MG63 (cell line): Measurements from ENCODE around the gene RNF111. TPM values are rescaled to one million over a fixed set of nuclear protein-coding genes. Genes with fewer than 3 reads are reported as not detected.
"Not testable (repeated sequence)": the region's sequence is repeated elsewhere in the genome, so short reads cannot be mapped to it uniquely, and the experiment has no call there.

ENCODE experiments used
- DNase-seq: peaks from one replicate; pipeline ENCODE4 v3.0.0-alpha.2; 2020
- H3K27me3 ChIP-seq: fragments of 250-450 bp; sonication (Bioruptor Pico); 2 replicates; pipeline ENCODE4 v1.5.1; 2020; ENCODE audit warnings: mild to moderate bottlenecking, moderate library complexity
- H3K36me3 ChIP-seq: fragments of 250-450 bp; sonication (Bioruptor Pico); 2 replicates; pipeline ENCODE4 v1.5.1; 2020; ENCODE audit warnings: mild to moderate bottlenecking, moderate library complexity
- H3K4me3 ChIP-seq: fragments of 250-450 bp; sonication (Bioruptor Pico); 2 replicates; pipeline ENCODE4 v1.5.1; 2020; ENCODE audit warnings: mild to moderate bottlenecking, moderate library complexity
- H3K9me3 ChIP-seq: fragments of 250-450 bp; sonication (Bioruptor Pico); 2 replicates; pipeline ENCODE4 v1.5.1; 2020; ENCODE audit warnings: mild to moderate bottlenecking, moderate library complexity
- total RNA-seq: library from RNA; depleted of rRNA; stranded (reverse); fragments of >200 nt; shearing (Covaris generic); gene quantifications from 2 replicates; pipeline ENCODE4 v1.2.3, GENCODE V29; 2014; ENCODE audit warnings: low replicate concordance

Gene RNF111
- total RNA-seq, 1 experiment from 2014 or later: 16.0 TPM

- DNase-seq: peak; percentile 53
Measured at GRCh38 chr15:58988006-58988785, 733 bp downstream of the RNF111 start.

DNA sequence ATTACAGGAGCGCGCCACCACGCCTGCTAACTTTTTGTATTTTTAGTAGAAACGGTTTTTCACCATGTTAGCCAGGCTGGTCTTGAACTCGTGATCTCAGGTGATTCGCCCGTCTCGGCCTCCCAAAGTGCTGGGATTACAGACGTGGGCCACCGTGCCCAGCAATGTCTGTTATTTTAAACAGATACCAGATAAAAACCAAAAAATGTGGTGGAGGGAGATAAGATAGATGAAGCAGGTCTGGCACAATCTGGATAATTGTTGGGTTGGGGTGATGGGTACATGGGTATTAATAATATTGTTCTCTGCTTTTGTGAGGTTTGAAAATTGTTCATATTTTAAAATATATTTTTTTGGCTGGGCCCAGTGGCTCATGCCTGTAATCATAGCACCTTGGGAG lies 4.7 kb downstream of the RNF111 start:
- H3K27me3 ChIP-seq: no peaks in the 10 kb centered on the region
- no peak overlapping the region for H3K4me3 ChIP-seq
- no peaks in the 10 kb centered on the region for H3K9me3 ChIP-seq
- no peak for DNase-seq
- H3K36me3 ChIP-seq: peaks cover 18% of the 10 kb centered on the region

More at GRCh38 chr15:58988006-58988785, 733 bp downstream of the RNF111 start:
- Histone ChIP-seq H3K4me3 (peak overlapping the region; percentile 97), H3K27me3 (no peaks in the 10 kb centered on the region), H3K9me3 (no peaks in the 10 kb centered on the region), H3K36me3 (peaks cover 17% of the 10 kb centered on the region)

DNA sequence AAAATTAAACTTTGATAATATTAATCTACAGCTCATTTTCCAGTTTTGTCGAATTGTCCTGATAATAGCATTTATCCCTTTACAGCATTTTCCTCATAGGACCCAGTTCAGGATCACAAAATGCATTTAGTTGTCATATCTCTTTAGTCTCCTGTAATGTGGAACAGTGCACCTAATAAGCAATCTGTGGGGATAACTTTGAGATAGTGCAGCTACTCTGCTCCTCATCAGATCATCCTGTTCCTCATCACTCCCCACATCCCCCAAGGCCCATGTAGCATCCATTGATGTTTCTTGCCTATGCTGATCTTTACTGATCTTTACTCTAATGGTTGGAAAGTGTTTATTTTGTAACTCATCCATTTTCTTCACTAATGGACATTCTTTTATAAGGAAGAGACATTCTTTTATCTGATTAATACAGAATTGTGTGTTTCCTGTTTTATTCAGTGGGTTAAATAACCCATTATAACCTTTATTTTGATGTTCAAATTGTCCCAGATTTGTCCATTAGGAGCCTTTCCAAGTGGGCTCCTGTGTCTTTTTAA lies 7.5 kb downstream of the RNF111 start:
- Histone ChIP-seq H3K4me3 (no peak overlapping the region), H3K36me3 (peaks cover 18% of the 10 kb centered on the region), H3K27me3 (no peaks in the 10 kb centered on the region), H3K9me3 (no peaks in the 10 kb centered on the region)
- DNase-seq: no peak

DNA sequence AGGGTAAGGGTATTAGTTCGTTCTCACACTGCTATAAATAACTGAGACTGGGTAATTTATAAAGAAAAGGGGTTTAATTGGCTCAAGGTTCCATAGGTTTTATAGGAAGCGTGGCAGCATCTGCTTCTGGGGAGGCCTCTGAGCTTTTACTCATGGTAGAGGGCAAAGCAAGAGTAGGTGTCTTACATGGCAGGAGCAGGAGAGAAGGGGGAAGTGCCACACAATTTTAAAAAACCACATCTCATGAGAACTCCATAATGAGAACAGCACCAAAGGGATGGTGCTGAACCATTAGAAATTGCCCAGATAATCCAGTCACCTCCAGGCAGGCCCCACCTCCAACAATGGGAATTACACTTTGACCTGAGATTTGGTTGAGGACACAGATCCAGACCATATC lies 12.2 kb downstream of the RNF111 start:
- H3K36me3 ChIP-seq: peaks cover 14% of the 10 kb centered on the region
- H3K9me3 ChIP-seq: no peaks in the 10 kb centered on the region
- no peaks in the 10 kb centered on the region for H3K27me3 ChIP-seq
- no peak overlapping the region for H3K4me3 ChIP-seq
- DNase-seq: no peak

DNA sequence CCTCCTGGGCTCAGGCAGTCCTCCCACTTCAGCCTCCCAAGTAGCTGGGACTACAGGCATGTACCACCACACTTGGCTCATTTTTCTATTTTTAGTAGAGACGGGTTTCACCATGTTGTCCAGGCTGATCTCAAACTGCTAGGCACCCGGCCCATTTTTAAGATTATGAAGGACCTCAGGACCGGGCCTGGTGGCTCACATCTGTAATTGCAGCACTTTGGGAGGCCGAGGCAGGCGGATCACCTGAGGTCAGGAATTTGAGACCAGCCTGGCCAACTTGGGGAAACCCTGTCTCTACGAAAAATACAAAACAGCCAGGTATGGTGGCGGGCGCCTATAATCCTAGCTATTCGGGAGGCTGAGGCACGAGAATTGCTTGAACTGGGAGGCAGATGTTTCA lies 12.8 kb downstream of the RNF111 start:
- DNase-seq, H3K4me3 ChIP-seq, H3K9me3 ChIP-seq, H3K27me3 ChIP-seq: not testable (repeated sequence)
- H3K36me3 ChIP-seq: peaks cover 18% of the 10 kb centered on the region

DNA sequence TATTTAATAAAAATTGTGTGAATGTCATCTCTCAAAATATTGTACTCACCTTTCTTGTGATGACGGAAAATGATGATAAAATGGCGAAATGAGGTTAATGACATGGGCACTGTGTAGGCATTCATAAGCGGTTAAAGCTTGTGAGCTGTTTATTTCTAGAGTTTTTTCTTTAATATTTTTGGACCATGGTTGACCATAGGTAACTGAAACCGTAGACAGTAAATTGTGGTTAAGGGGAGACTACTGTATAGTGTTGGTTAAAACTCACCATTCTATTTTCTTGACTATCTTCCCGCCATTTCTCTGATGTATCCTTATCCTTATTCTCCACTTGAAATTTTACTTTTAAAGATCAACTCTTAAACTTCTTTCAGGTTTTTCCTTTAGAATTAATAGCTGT lies 14.5 kb downstream of the RNF111 start:
- Histone ChIP-seq H3K27me3 (no peaks in the 10 kb centered on the region), H3K4me3 (no peak overlapping the region), H3K9me3 (no peaks in the 10 kb centered on the region), H3K36me3 (peaks cover 27% of the 10 kb centered on the region)
- no peak for DNase-seq

DNA sequence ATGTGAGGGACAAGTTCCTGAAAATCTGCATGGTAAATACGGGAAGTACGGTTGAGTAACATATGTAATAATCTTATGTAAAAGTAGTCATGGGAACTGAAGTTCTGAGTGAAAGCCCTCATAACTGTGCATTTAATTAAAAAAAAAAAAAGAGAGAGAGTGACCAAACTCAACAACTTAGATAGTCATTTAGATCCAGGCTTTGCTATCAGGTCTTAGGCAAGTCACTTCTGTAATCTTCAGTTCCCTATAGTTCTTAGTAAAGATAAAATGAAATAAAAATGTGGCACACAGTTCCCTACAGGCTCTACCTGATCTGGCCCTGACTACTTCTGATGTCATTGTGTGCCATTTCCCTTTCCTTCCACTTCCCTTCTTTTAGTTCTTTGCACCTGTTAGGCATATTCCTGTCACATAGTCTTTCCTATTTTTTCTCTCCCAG lies 15.0 kb downstream of the RNF111 start:
- Histone ChIP-seq H3K36me3 (peaks cover 29% of the 10 kb centered on the region), H3K27me3 (no peaks in the 10 kb centered on the region), H3K4me3 (no peak overlapping the region), H3K9me3 (no peaks in the 10 kb centered on the region)
- DNase-seq: no peak

GRCh38 chr15:59005579-59005978 lies 18.1 kb downstream of the RNF111 start:
- Histone ChIP-seq H3K4me3 (no peak overlapping the region), H3K9me3 (no peaks in the 10 kb centered on the region)
- DNase-seq: no peak

DNA sequence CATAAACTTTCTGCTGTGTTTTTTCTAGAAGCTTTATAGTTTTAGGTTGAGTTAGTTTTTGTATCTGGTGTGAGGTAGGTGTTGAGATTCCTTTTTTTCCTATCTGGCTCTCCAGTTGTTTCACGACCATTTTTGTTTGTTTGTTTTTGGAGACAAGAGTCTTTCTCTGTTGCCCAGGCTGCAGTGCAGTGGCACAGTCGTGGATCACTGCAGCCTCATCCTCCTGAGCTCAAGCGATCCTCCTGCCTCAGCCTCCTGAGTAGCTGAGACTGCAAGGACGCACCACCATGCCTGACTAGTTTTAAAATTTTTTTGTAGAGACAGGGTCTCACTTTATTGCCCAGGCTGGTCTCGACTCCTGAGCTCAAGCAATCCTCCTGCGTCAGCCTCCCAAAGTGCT lies 20.6 kb downstream of the RNF111 start:
- H3K27me3 ChIP-seq: no peaks in the 10 kb centered on the region
- H3K36me3 ChIP-seq: peaks cover 42% of the 10 kb centered on the region
- H3K4me3 ChIP-seq: no peak overlapping the region
- no peak for DNase-seq
- no peaks in the 10 kb centered on the region for H3K9me3 ChIP-seq

More at GRCh38 chr15:59005579-59005978, 18.1 kb downstream of the RNF111 start:
- Histone ChIP-seq H3K36me3 (peaks cover 40% of the 10 kb centered on the region), H3K27me3 (no peaks in the 10 kb centered on the region)

DNA sequence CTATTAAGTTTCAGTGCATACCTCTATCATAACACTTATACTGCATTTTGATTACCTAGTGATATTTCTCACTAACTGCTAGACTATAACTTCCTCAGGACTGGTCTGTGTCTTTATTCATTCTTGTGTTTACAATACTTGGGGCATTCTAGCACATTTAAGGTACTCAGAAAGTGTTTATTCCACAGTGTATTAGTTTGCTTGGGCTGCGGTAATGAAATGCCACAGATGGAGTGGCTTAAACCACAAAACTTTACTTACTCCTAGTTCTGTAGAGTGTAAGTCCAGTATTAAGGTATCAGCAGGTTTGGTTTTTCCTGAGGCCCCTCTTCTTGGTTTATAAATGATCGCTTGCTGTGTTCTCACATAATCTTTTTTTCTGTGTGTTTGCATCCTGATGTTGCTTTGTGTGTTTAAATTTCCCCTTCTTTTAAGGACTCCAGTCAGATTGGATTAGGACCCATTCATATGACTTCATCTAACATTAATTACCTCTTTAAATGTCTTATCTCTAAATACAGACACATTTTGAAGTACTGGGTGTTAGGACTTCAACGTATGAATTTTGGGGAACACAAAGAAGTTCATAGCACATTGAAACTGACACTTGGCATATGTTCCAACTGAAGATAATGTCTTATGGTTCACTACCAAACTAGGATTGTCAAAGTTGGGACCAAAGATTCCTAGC lies 23.9 kb downstream of the RNF111 start:
- peaks cover 33% of the 10 kb centered on the region for H3K36me3 ChIP-seq
- H3K9me3 ChIP-seq: no peaks in the 10 kb centered on the region
- H3K27me3 ChIP-seq: no peaks in the 10 kb centered on the region
- H3K4me3 ChIP-seq: no peak overlapping the region
- no peak for DNase-seq

GRCh38 chr15:59013246-59013873 lies 25.9 kb downstream of the RNF111 start:
- Histone ChIP-seq H3K27me3 (no peaks in the 10 kb centered on the region), H3K36me3 (peaks cover 26% of the 10 kb centered on the region), H3K4me3 (no peak overlapping the region), H3K9me3 (no peaks in the 10 kb centered on the region)
- no peak for DNase-seq

- Histone ChIP-seq H3K36me3 (peaks cover 23% of the 10 kb centered on the region), H3K4me3 (no peak overlapping the region), H3K9me3 (no peaks in the 10 kb centered on the region), H3K27me3 (no peaks in the 10 kb centered on the region)
- DNase-seq: no peak
Measured at GRCh38 chr15:59014068-59014467, 26.6 kb downstream of the RNF111 start.

GRCh38 chr15:59017449-59017848 lies 30.0 kb downstream of the RNF111 start:
- DNase-seq: no peak
- Histone ChIP-seq H3K4me3 (no peak overlapping the region), H3K36me3 (peaks cover 19% of the 10 kb centered on the region), H3K9me3 (no peaks in the 10 kb centered on the region), H3K27me3 (no peaks in the 10 kb centered on the region)

DNA sequence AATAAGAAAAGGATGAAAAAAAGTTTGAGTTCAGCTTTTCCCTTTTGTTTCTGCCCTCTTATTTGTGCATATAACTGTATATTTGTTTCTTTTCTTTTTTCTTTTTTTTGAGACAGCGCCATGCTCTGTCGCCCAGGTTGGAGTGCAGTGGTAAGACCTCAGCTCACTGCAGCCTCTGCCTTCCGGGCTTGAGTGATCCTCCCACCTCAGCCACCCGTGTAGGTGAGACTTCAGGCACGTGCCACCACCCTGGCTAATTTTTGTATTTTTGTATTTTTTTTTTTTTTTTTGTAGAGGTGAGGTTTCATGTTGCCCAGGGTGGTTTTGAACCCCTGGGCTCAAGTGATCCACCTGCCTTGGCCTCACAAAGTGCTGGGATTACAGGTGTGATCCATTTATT lies 31.4 kb downstream of the RNF111 start:
- no peak overlapping the region for H3K4me3 ChIP-seq
- peaks cover 16% of the 10 kb centered on the region for H3K36me3 ChIP-seq
- no peak for DNase-seq
- no peaks in the 10 kb centered on the region for H3K9me3 ChIP-seq
- H3K27me3 ChIP-seq: no peaks in the 10 kb centered on the region

DNA sequence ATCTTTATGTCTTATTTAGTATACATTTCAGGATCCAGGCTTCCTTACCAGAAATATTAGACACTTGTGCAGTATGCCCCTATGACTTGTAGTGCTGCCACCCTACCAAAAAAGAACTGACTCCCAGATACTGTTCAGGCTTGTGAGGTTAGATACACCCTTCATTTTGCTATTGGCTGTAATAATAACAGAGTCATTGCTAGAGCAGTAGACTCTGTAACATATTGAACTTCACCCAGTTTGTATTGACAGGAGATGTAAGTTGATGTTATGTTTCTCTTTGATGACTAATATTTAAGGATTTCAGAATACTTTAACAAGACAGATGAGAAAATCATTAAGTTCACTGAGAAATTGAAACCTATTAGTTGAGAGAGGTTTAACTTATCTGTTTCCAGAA lies 32.9 kb downstream of the RNF111 start:
- no peaks in the 10 kb centered on the region for H3K27me3 ChIP-seq
- peaks cover 18% of the 10 kb centered on the region for H3K36me3 ChIP-seq
- no peaks in the 10 kb centered on the region for H3K9me3 ChIP-seq
- DNase-seq: no peak
- H3K4me3 ChIP-seq: no peak overlapping the region

DNA sequence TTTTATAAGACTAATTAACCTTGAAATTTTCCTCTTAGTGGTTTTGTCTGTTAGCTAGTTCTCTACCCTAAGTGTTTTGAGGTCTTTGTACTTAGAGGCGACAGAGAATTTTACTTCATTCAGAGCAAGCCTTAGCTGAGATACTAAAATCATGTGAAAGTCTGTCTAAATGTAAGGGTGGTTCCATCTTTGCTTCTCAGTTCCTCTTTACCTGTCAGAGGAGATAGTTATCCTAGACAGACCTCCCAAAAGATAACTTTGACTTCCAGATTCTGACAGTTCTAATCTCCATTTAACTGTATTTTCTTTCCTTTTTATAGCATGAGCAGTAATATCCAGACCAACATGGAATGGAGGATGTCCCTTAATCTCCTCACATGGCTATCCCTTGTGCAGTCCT lies 34.7 kb downstream of the RNF111 start:
- no peaks in the 10 kb centered on the region for H3K9me3 ChIP-seq
- no peaks in the 10 kb centered on the region for H3K27me3 ChIP-seq
- no peak overlapping the region for H3K4me3 ChIP-seq
- peaks cover 12% of the 10 kb centered on the region for H3K36me3 ChIP-seq
- DNase-seq: no peak

- H3K27me3 ChIP-seq: no peaks in the 10 kb centered on the region
- no peak overlapping the region for H3K4me3 ChIP-seq
- H3K9me3 ChIP-seq: no peaks in the 10 kb centered on the region
- peaks cover 21% of the 10 kb centered on the region for H3K36me3 ChIP-seq
- DNase-seq: no peak
Measured at GRCh38 chr15:59026207-59026606, 38.7 kb downstream of the RNF111 start.
